NCI-H1930 (cell line): ENCODE measurements around the gene TANC1.

Source experiments
- DNase-seq, 2 experiments: peaks; one replicate each; lab custom pipeline; 2025; lab: John Stamatoyannopoulos, UW

TANC1 gene

DNA sequence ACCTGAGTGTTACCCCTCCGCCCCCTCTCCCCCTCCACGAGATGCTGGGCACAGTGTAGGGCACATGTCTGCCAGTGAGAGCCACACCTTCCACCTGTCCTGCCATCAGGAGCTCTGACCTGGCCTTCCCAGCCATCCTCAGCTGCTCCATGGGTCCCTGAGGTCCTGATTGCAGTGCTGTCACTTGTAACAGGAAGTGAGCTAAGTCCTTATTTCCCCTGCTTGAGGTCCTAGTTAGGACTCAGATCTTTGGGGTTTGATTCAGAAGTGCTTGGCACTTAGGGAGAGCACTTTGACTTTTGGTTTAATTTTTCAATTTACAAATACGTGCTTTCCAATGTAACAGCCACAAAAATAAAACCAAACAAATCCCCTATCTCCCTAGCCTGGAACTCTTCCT, 192.5 kb downstream of the TANC1 start:
- no peak for DNase-seq

DNA sequence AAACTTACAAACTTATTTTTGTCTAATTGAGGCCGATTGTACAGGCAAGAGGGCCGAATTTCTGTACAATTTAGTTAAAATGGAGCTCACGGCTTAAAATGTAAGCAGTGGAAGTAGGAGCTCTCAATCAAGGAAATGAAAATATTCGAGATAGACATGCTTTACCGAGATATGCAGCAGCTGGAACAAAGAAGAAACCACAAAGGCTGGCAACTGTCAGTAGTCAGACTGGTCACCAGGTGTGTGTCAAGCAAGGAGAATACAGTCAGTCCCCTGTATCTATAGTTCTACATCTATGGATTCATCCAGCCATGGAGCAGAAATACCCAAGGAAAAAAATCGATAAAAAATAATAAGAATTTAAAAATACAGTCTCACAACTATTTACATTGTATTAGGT, 195.5 kb downstream of the TANC1 start:
- no peak for DNase-seq

DNA sequence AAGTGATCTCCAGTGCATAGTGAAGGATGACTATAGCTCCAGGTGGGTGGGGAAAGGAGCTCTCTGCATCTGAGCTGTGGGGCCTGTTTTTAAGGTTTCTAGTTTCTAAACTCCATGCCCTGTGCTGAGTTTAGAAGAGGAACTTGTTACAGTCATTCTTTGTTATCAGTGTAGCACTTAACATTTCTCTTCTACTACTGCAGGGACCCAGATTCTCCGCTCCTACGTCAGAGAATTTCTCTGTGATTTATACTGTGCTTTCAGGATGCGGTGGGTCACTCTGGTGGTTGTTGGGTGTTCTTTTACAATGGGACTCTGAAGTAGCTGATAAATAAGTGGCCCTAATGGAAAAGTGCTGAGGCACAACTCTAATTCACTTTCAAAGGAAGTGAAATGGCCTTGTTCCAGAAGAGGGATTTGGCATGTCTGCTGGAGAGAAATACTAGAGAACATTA, 196.0 kb downstream of the TANC1 start:
- DNase-seq = no peak

DNA sequence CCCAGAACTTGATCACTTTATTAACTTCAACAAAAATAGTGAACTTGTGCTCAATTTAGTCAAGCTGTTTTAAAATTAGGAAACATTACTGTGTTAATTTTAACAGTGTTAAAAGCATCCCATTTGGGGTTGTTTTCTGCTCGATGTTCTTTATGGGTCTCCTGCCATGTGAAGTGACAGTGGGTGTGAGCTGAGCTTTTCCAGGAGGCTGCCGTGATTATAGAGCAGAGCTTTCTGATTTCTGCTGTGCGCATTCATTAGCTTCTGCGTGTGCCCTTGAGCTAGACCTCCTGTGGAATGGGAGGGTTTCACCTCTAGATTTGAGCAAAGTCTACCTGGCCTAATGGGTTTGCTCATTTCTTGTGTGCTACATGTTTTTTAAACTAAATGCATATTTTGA, 196.6 kb downstream of the TANC1 start:
- DNase-seq = no peak

DNA sequence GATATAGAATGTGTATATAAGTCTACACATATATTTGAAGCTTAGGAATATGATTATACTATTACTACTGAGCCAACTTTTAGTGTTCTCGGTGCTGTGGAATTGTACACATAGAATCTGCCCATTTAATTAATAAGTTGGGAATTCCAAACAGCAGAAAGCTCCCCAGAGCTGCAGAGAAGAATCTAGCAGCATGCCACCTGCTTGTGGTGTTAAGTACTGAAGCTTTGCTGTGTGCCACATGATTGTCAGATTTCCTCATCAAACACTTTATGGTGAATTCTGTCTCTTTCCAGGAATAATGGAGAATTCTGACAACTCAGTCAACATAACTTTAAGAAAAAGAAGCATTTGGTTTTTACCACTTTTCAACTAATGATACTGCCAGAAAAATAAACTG, 200.3 kb downstream of the TANC1 start:
- DNase-seq = no peak

DNA sequence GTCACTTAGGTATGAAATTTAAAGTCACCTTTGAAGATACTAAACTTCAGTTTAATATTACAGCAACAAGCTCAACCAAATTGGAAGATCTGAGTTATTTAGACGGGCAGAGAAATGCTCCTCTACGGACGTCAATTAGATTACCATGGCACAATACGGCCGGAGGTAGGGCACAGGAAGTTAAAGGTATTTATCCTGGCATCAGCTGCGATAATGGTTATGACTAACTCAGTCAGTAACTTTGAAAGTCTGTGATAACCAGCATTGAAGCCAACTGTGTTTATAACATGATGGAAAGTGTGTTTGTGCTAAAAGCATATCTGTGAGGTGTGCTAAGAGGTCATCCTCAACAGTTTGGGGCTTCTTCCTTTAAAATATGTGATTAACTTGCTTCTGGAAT, 200.7 kb downstream of the TANC1 start:
- DNase-seq = no peak

DNA sequence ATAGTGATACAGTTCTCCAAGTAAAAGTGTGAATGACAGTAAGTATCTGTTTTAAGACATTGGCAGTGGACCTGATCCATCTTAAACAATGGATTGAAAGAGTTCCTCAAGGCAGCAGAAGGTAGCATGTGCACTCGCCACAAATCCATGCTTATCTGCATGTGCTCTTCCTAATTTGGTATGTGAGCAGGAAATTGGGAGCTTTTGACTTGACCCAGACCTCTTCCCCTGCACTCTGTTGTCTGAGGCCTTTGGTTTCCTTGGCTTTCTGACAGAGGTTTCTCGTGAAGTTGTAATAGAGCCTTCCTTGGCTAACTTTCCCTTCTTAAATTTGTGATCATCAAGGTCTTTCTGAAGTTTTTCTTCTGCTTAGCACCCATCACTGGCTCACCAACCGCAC, 204.0 kb downstream of the TANC1 start:
- DNase-seq = no peak

DNA sequence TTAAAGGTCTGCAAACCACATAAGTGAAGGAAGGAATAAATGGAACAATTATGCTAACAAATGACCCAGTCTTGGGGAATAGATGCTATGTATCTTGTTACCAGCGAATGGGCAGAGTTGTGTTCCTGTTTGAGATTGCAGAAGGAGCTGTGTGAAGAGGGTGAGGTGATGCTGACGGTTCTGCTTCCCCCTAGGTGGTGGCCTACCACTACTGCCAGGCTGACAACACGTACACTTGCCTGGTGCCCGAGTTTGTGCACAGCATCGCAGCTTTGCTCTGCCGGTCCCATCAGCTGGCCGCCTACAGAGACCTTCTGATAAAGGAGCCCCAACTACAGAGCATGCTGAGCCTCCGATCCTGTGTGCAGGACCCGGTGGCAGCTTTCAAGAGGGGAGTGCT, 206.3 kb downstream of the TANC1 start:
- DNase-seq = no peak

DNA sequence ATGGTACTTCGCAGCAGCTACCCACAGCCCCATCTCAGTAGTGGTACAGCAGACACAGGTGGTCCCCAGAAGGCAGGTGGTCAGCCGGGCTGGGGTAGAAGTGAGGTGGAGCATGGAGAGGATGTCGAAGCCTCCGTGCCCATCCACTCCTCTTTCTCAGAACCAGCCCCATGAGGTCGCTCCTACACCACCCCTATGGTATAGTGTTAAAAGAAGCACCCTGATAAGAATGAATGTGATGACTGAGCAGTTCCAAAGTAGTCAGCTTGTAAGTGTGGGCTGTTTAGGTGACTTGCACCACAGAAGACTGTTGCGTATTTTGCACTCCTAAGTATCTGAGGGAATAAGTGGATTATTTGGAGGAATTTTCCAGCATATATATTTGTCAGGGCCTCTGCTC, 206.7 kb downstream of the TANC1 start:
- DNase-seq = no peak

DNA sequence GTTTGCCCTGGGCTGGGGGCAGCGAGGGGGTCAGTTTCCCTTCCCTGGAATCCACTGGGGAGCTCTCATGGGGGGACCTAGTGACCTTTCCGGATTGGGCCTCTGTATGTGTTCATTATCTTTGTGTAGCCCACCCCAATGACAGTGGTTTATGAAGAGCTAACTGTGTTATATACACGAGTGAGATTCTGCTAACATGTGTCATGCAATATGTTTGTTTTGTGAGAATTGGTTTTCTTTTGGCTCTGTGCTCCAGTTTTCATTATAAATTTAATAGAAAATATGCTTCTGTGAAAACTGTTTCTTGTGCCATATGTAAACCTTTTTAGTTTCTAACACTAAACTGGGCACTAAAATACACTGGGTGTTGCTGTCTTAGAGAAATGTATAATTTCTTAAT, 207.5 kb downstream of the TANC1 start:
- DNase-seq = no peak

DNA sequence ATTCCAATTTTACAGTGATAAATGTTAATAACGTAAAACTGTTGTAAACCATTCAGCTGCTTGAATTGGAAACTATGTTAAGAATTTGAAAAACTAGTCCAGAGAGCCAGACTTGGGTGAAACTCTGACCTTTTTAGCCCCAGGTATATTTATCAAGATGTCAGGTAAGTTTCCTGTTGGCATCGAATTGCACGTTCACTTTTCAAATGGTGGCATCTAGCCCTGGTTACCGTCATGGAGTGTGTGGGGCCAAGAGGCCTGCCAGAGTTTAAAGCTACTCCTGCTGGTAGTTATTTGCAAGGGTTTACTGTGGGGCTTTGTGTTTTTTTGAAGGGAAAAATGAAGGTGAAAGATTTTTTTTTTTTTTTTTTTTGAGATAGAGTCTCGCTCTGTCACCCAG, 208.1 kb downstream of the TANC1 start:
- DNase-seq = no peak

DNA sequence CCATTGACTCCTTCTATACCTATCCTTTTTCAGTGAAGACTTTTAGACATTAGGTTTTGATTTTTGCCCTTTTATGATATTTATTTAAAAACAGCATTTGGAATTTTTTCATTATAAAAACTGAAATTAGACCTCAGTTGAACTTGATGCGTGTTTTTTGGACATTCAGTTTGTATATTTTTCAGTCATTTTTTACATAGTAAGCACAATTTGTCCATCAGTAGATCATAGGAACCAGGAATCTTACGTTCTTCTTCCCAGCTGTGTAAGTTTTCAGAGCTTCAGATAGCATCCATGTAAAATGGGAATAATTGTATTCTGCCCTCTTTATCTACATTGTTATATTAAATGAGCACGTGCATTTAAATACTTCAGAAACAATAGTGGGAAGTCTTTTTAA, 208.9 kb downstream of the TANC1 start:
- no peak for DNase-seq

DNA sequence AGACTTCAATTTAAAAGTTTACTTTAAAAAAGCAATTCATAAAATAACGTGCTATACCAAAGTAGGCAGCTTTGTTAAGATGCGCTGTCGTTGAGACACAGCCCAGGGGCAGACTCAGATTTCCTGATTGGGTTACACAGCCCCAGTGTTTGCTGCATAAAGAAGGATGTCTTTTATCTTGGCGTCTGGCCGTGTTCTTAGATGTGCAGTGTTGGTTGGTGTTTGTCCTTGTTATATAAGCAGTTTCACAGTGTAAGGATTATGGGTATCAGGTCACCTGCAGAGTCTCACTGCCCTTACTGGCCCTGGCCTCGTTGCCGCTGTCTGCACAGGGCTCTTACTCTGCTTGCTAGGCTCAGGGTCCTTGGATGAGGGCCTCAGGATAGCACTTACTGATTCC, 209.5 kb downstream of the TANC1 start:
- no peak for DNase-seq

DNA sequence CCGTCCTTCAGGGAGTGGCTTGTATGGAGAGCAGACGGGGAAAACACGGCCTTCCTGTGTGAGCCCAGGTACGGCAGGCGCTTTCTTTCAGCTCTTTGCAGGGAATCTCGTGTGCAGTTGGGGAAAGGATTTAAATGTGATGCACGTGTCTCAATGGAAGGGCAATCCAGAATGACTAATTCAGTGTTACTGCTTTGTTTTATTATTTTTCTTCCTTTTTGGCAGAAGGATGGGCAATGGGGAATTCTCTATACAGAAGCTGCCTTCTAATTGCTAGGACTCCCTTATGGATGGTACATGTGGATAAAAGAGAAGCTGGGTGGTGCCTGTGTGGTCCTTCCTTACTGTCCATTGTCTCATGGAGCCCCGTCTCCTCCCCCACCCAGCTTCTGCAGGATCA, 210.7 kb downstream of the TANC1 start:
- no peak for DNase-seq

DNA sequence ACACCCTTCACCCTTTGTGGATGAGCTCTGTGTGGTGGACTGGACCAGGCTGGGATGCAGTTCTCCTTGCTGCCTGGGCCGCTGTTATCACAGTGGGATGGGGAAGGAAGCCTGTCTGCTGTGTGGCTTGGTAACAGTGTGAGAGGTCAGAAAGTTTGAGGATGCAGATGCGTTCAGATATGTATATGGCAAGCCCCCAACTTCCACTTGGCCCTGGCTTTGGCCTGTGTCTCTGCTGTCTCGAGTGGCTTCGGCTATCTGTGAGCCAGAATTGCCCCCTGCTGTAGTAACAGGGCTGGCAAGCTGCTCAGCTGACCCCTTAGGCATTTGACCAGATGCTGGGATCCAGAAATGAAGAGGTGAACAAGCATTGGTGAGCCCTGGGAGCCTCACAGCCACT, 211.3 kb downstream of the TANC1 start:
- DNase-seq = no peak

DNA sequence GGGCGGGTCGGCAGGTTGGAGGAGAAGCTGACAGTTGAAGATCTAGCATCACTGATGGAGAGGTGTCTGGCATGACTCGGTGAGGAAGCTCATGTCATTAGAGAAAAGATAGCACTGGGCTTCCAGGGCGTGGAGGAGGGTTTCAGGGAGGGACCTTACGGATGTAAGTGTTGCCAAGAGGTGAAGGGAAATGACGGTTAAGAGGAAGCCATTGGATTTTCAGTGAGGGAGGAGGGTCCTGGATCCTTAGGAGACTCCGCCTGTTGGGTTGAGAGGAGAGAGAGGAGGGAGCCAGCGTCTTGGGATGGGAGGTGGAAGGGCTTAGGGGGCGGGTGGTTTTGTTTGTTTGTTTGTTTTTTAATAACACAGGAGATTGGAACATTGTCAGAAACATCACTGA, 214.9 kb downstream of the TANC1 start:
- DNase-seq = no peak

DNA sequence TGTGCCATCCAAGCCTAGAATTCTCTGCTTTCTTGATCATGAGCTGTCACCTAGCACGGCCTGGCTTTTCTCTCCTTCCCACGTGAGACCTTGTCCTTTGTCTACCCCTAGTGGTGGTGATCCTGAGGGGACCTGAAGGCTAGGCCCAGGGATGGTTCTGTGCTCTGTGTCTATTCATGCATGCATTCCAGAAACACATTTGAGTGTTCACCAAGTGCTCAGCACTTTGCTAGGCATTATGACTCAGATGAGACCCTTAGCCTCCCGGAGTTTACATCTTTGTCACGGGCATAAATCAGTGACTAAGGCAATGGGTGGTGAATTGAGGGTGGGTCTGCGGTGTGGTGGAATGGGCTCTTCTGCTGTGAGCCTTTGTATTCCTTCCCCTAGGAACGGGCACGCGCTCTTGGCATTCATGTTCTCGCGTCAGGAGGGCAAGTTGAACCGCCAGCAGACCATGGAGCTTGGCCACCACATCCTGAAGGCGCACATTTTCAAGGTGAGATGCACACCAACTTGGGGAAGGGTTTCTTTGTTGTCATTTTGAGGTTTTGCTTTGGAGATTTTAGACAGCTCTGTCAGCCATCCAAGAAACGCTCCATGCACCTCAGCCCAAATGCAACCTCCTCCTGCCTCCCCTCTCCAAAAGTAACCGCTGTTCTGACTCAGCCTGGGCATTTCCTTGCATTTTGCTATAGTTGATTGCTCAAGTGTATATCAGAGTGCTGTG, 217.1 kb downstream of the TANC1 start:
- peak in 1 of 2 experiments; percentile 5 for DNase-seq

DNA sequence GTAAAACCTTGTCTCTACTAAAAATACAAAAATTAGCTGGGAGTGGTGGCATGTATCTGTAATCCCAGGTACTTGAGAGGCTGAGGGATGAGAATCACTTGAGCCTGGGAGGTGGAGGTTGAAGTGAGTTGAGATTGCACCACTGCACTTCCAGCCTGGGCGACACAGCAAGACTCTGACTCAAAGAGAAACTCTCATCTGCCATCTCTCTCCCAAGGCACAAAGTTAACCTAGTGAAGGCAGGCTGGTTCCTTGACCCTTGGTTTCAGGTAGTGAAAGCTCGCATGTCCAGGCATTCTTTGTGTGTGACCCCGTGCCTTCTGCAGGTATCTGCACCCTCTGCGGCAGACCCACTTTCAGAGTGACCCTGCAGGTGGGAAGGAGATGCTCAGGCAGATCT, 218.0 kb downstream of the TANC1 start:
- DNase-seq = no peak

DNA sequence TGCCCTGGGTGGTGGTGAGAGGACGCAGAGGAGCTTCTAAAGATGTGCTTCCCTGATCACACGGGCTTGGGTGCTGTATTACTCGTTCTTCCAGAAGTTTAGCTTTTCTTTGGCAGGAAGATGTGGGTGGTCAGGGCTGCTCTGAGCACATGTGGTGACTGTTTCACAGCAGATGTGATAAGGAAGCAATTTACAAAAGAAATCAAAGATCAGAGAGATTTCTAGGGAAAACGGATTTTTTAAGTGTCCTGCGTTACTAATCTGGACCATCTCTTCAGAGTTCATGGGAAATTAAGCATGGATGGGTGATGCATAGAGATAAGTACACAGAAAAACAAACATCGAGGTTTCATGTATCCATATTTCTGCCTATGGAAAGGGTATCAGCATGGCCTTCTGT, 218.7 kb downstream of the TANC1 start:
- DNase-seq = no peak

DNA sequence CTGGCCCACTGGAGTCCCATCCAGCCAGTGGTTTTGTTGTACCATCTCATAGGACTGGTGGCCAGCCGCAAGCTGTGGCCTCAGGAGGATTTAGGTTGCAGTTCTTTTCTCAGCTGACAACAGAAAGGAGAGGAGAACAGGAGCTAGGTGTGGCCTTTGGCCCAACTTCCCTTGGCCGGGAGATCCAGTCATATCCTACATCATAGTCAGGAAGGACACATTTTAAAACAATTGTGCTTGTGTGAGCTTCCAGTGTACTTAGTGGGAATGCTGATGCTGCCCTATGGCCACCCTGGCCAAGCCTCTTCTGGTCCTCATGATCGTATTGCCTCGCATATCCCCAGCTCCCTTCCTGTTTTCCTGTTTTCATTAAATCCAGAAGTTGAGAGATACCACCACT, 220.0 kb downstream of the TANC1 start:
- DNase-seq = no peak

DNA sequence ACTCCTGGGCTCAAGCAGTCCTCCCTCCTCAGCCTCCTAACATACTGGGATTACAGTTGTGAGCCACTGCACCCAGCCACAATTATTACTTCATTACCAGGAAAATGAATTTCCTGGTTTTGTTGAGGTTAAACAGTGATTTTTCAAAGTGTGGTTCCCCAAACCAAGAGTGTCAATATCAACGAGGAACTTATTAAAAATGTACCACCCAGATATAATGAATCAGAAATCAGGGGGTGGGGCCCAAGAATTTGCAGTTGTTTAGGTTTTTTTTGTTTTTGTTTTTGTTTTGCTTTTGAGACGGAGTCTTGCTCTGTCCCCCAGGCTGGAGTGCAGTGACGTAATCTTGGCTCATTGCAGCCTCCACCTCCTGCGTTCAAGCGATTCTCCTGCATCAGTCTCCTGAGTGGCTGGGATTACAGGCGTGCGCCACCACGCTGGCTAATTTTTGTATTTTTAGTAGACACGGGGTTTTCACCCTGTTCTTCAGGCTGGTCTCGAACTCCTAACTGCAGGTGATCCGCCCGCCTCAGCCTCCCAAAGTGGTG, 224.0 kb downstream of the TANC1 start:
- DNase-seq = no peak

DNA sequence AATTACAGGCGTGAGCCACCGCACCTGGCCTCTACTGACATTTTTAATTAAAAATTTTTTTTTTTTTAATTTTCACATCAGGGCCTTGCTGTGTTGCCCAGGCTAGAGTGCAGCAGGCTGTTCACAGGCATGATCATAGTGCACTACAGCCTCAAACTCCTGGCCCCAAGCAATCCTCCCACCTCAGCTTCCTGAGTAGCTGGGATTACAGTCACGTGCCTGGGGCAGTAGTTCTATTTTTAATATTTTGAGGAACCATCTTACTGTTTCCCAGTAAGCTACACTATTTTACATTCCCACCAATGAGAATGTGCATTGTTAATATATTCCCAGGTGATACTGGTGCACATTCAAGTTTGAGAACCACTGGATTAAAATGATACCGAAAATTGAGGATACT, 225.4 kb downstream of the TANC1 start:
- no peak for DNase-seq

DNA sequence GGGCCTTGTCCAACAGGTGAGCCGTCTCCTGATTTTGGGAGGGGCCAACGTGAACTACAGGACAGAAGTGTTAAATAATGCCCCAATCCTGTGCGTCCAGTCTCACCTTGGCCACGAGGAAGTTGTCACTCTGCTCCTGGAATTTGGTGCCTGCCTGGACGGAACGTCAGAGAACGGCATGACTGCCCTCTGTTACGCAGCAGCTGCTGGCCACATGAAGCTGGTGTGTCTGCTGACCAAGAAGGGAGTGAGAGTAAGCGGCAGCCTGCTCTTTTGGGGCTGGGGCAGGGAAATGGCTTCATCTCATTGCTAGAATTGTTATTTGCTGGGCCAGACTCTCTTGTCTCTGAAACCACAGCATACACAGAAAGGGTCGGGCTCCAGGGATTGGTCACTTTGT, 225.8 kb downstream of the TANC1 start:
- DNase-seq = no peak

DNA sequence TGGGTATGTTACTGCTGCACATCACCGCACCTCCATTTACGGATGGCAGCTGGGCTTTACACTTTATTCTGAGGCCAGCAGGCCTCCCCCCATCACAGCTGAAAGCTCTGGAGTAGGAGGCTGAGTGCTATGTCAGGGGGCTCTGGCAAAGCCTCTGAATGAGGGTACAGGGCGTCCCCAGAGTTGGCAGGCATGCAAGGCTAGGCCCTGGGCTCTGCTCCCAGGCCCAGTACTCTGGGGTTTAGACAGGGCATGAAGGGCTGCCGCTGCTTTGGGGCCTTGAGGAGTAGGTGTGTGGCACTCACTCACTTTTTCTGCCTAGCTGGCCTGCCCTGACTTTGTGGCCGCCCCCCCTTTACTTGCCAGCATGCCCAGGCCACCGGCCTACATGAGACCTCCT, 227.3 kb downstream of the TANC1 start:
- DNase-seq = no peak
